Brain microvascular endothelial cell (primary cell): ENCODE data around the gene KCTD1.

Experiments
- DNase-seq: peaks from one replicate; pipeline ENCODE4 v3.0.0-alpha.2; 2020
- H3K27ac ChIP-seq: fragments of 250-450 bp; sonication (Bioruptor Pico); 2 replicates; pipeline ENCODE4 v1.5.1; 2020; ENCODE audit warnings: mild to moderate bottlenecking, moderate library complexity
- H3K27me3 ChIP-seq: fragments of 250-450 bp; sonication (Bioruptor Pico); replicated peaks from 2 replicates; pipeline ENCODE4 v1.5.1; 2020; ENCODE audit warnings: mild to moderate bottlenecking
- H3K36me3 ChIP-seq: fragments of 250-450 bp; sonication (Bioruptor Pico); replicated peaks from 2 replicates; pipeline ENCODE4 v1.5.1; 2020; ENCODE audit warnings: mild to moderate bottlenecking
- H3K4me3 ChIP-seq: 2 replicates; pipeline ENCODE4 v1.5.1; 2011; ENCODE audit warnings: low read depth, mild to moderate bottlenecking, control low read depth, low read length, moderate library complexity
- CTCF ChIP-seq: IDR thresholded peaks from 2 replicates; pipeline ENCODE4 v1.5.1; 2011; ENCODE audit warnings: low read depth, mild to moderate bottlenecking, moderate library complexity, low read length, control low read depth, inconsistent platforms; ENCODE audit errors: missing control alignments
- in situ Hi-C: cut with HindIII; loops from 2 replicates; pipeline ENCODE4 v1.10.0; 2017; ENCODE audit warnings: low sequenced_read_pairs, low pct_ligation_motif_present

KCTD1 gene

GRCh38 chr18:26511339-26512071 is 36.8 kb downstream of the KCTD1 start:
- no peak for TF ChIP-seq CTCF
- no peak for DNase-seq
- no peak overlapping the region for H3K27ac ChIP-seq
- no peak overlapping the region for H3K4me3 ChIP-seq
- H3K27me3 ChIP-seq, result no peaks in the 10 kb centered on the region
- in situ Hi-C loops, result no loop called here
- H3K36me3 ChIP-seq, result no peaks in the 10 kb centered on the region

GRCh38 chr18:26510337-26510736 is 38.0 kb downstream of the KCTD1 start:
- Histone ChIP-seq H3K27me3 (no peaks in the 10 kb centered on the region), H3K27ac (no peak overlapping the region), H3K4me3 (no peak overlapping the region), H3K36me3 (no peaks in the 10 kb centered on the region)
- DNase-seq, result no peak
- in situ Hi-C loops, result no loop called here
- TF ChIP-seq CTCF, result no peak

- no peak for DNase-seq
- in situ Hi-C loops, result no loop called here
Measured at GRCh38 chr18:26506012-26506411, 42.3 kb downstream of the KCTD1 start.

GRCh38 chr18:26504831-26505230 is 43.5 kb downstream of the KCTD1 start:
- Histone ChIP-seq H3K4me3 (no peak overlapping the region), H3K36me3 (no peaks in the 10 kb centered on the region)
- no peak for TF ChIP-seq CTCF

More at GRCh38 chr18:26506012-26506411, 42.3 kb downstream of the KCTD1 start:
- H3K4me3 ChIP-seq, result no peak overlapping the region
- no peak overlapping the region for H3K27ac ChIP-seq
- no peaks in the 10 kb centered on the region for H3K27me3 ChIP-seq
- no peaks in the 10 kb centered on the region for H3K36me3 ChIP-seq
- TF ChIP-seq CTCF, result no peak

GRCh38 chr18:26503382-26503781 is 45.0 kb downstream of the KCTD1 start:
- DNase-seq, result no peak
- in situ Hi-C loops, result no loop called here
- Histone ChIP-seq H3K27ac (no peak overlapping the region), H3K36me3 (no peaks in the 10 kb centered on the region), H3K27me3 (no peaks in the 10 kb centered on the region), H3K4me3 (no peak overlapping the region)
- no peak for TF ChIP-seq CTCF

More at GRCh38 chr18:26504831-26505230, 43.5 kb downstream of the KCTD1 start:
- no peak for DNase-seq
- in situ Hi-C loops, result no loop called here
- Histone ChIP-seq H3K27ac (no peak overlapping the region), H3K27me3 (no peaks in the 10 kb centered on the region)

GRCh38 chr18:26502823-26503222 is 45.5 kb downstream of the KCTD1 start:
- DNase-seq, result no peak
- H3K27ac ChIP-seq, result no peak overlapping the region
- in situ Hi-C loops, result no loop called here

More at GRCh38 chr18:26502823-26503222, 45.5 kb downstream of the KCTD1 start:
- Histone ChIP-seq H3K36me3 (no peaks in the 10 kb centered on the region), H3K27me3 (no peaks in the 10 kb centered on the region), H3K4me3 (no peak overlapping the region)
- no peak for TF ChIP-seq CTCF
